ENCODE measurements around the gene DLG4.

DNA sequence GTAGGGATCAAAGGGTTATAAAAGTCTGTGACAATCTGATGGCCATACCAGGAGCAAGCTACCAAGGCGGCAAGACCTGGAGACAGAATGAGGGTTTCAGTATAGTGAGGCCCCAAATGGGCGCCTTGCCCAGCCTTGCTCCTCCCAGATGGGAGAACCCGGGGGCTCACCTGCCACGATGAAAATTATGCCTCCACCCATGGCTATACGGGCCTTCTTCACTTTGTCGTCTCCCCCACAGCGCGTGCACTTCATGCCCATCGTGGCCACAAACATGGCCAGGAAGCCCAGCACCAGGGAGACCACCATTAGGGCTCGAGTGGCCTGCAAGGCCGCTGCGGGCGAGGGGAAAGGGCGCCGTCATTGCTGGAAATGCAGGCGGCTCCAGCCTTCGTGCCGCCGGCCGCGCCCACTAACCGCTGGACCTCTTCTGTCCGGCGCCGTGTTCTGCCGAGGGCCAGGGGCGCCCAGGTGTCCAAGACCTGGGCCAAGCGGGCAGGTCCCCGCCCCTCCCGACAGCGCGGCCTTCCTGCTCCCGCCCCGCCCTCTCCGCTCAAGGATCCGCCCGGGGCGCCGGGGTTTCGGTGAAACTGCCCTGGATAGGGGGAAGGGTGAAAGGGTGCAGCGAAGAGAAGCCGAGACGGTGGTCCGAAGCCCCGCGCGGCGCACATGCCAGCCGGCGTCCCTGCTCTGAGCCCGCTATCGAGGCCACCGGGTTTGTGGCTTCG, 41.2 kb upstream of the DLG4 start:
- TF ChIP-seq, protein P1, sequence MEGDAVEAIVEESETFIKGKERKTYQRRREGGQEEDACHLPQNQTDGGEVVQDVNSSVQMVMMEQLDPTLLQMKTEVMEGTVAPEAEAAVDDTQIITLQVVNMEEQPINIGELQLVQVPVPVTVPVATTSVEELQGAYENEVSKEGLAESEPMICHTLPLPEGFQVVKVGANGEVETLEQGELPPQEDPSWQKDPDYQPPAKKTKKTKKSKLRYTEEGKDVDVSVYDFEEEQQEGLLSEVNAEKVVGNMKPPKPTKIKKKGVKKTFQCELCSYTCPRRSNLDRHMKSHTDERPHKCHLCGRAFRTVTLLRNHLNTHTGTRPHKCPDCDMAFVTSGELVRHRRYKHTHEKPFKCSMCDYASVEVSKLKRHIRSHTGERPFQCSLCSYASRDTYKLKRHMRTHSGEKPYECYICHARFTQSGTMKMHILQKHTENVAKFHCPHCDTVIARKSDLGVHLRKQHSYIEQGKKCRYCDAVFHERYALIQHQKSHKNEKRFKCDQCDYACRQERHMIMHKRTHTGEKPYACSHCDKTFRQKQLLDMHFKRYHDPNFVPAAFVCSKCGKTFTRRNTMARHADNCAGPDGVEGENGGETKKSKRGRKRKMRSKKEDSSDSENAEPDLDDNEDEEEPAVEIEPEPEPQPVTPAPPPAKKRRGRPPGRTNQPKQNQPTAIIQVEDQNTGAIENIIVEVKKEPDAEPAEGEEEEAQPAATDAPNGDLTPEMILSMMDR (conservative IDR thresholded peaks at IDR 0.05 in 1 of 2, IDR thresholded peaks at IDR 0.05 in 1 of 2; ENCODE audit: extremely low read depth in 1 of 2, insufficient read depth in 1 of 2, low read depth in 1 of 2, low read length in 2 of 2) = no peak
- no peak for TF ChIP-seq EZH2 (IDR thresholded peaks at IDR 0.05; ENCODE audit: borderline replicate concordance, low read length)

Data from mammary epithelial cell (primary cell).